Measurements from ENCODE around the gene SNTA1. TPM values are rescaled to one million over a fixed set of nuclear protein-coding genes. Genes with fewer than 3 reads are reported as not detected.

SNTA1 gene
- total and polyA plus RNA-seq, 9 of the 15 experiments (the other 6 are each of a cell fraction or from before 2014, with no cell fraction given): 1.2 to 40.8 (median 20.3) TPM

GRCh38 chr20:33489495-33490022 is 46.0 kb upstream of the SNTA1 start (continued):
- TF ChIP-seq BDP1 (IDR thresholded peaks at IDR 0.05; ENCODE audit: insufficient read depth, insufficient read length) (no peak), RCOR1 (IDR thresholded peaks at IDR 0.05; ENCODE audit: borderline replicate concordance in 1 of 2, low read depth in 2 of 2, low read length in 2 of 2) (peak in 1 of 2 experiments; percentile 38; a peak in 1 of 4 replicates), SRSF3 (IDR thresholded peaks at IDR 0.05; ENCODE audit: insufficient read depth, low read length) (no peak), RAD51 (IDR thresholded peaks at IDR 0.05; ENCODE audit: borderline replicate concordance, low read depth) (peak; percentile 74), ZNF780A (CRISPR knock-in tag; IDR thresholded peaks at IDR 0.05) (no peak), CAMTA2 (CRISPR knock-in tag; conservative IDR thresholded peaks at IDR 0.05) (no peak), BCL6 (CRISPR knock-in tag; IDR thresholded peaks at IDR 0.05) (no peak), NCOA2 (IDR thresholded peaks at IDR 0.05; ENCODE audit: partially characterized antibody in 2 of 2) (no peak), ZNF561 (CRISPR knock-in tag; conservative IDR thresholded peaks at IDR 0.05) (no peak), FOXA1 (IDR thresholded peaks at IDR 0.05; ENCODE audit: borderline replicate concordance) (no peak), NR3C1 (CRISPR knock-in tag; IDR thresholded peaks at IDR 0.05) (no peak), ZNF436 (CRISPR knock-in tag; IDR thresholded peaks at IDR 0.05) (peak; percentile 66; the same call in 1 of the 2 replicates), CTBP1 (IDR thresholded peaks at IDR 0.05; ENCODE audit: borderline replicate concordance) (peak; percentile 32; the same call in 1 of the 2 replicates), ZNF24 (IDR thresholded peaks at IDR 0.05) (no peak), EZH2 (IDR thresholded peaks at IDR 0.05; ENCODE audit: borderline replicate concordance, low read depth, low read length) (no peak), RBM15 (IDR thresholded peaks at IDR 0.05; ENCODE audit: insufficient read depth, low read length) (no peak), U2AF1 (optimal IDR thresholded peaks at IDR 0.05; ENCODE audit: low read depth, low read length) (no peak), ZNF77 (CRISPR knock-in tag; IDR thresholded peaks at IDR 0.05) (no peak), NFIC (IDR thresholded peaks at IDR 0.05) (peak; percentile 32), ZKSCAN1 (IDR thresholded peaks at IDR 0.05; ENCODE audit: low read depth, low read length) (no peak), THRB (CRISPR knock-in tag; conservative IDR thresholded peaks at IDR 0.05) (no peak), KLF6 (CRISPR knock-in tag; IDR thresholded peaks at IDR 0.05; ENCODE audit: borderline replicate concordance) (peak; percentile 60; the same call in 1 of the 2 replicates), ZBTB12 (CRISPR knock-in tag; IDR thresholded peaks at IDR 0.05) (0 out of 2 replicates have a peak, but pooled peaks have one; percentile 31), MEIS2 (IDR thresholded peaks at IDR 0.05; ENCODE audit: partially characterized antibody) (peak; percentile 61), KDM2B (CRISPR knock-in tag; IDR thresholded peaks at IDR 0.05) (no peak), THRAP3 (IDR thresholded peaks at IDR 0.05; ENCODE audit: borderline replicate concordance) (no peak), TSC22D4 (tag; IDR thresholded peaks at IDR 0.05) (no peak), ZNF507 (tag; conservative IDR thresholded peaks at IDR 0.05) (no peak), ZFP36 (IDR thresholded peaks at IDR 0.05; ENCODE audit: low read depth, low read length, partially characterized antibody) (no peak), TCF7L2 (IDR thresholded peaks at IDR 0.05; ENCODE audit: low read depth, low read length) (no peak), FUS (optimal IDR thresholded peaks at IDR 0.05; ENCODE audit: low read depth, low read length) (no peak), ZNF134 (CRISPR knock-in tag; conservative IDR thresholded peaks at IDR 0.05) (no peak; the same call in 1 of the 2 replicates)
